ENCODE results near the gene VMA21.
A peak's percentile ranks its signal among the peaks of the same experiment; 100 is the strongest.

Gene VMA21, protein sequence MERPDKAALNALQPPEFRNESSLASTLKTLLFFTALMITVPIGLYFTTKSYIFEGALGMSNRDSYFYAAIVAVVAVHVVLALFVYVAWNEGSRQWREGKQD

GRCh38 chrX:151396825-151397740 lies at the start of gene VMA21:
Gene VMA21, plus strand, starts transcription at chrX:151397206. Its CDS starts 103 bp downstream, at chrX:151397309.
- peak; percentile 82 to 93 (median 89) for DNase-seq

DNA sequence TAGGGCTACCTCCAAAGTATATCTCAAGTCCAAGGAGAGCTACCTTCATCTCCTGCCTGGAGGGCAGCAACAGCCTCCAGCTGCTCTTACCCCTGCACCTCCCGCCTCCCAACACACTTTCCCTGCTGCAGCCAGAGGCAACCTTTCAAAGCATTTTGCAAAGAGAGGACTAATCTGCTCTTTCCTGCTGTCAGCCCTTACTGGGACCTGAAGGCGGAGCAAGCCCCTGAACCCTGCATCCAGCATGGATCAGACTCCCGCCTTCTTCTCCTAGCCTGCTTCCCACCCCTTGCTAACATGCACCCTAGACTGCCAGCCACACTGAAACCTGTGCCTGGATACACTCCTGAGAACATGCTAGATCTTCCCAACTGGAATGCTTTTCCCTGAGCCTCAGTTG lies 37.7 kb upstream of the VMA21 start:
- DNase-seq = no peak

DNA sequence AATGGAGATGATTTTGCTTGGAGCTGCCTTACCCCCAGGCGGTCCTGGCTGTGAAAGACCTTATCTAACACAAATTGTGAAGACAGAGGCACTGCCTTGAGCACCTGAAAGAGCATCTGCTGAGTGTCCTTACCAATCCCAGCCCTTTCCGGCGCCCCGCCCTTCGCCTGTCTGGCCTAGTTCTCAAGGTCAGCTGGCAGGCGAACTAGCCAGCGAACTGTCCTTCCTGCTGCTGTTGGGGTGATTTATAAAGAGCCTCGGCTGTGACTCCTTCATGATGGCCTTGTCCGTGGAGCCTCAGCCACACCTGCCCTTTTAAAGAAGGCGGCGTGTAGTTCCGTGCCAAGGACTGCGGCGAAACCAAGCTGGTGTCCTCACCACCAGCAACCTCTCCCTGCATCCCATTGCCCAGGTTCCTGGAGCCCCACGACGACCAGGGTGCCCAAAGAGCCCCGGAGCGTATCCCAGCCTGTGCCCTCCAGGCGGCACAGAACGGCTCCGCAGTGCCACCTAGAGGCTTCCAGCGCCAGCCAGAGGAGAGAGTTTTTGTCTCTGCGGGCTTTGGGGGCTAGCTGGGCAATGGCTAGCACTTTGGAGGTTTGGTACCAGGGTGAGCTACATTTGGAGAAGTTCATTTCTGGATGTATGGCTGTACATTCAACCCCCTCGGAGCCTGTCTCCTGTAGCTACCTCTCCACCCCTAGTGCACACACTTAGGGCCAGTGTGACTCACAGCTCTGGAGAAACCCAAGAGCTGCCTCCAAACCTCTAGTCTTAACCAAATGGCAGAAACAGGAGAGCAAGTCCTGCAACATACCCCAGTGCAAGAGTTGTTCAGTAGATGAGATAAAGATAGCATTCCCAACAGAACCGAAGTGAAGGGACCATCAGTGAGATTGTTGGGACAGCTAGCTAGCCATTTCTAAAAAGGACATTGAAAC lies 36.8 kb upstream of the VMA21 start:
- DNase-seq = peak; percentile 27 to 58 (median 41)

GRCh38 chrX:151363316-151363715 lies 33.7 kb upstream of the VMA21 start:
- DNase-seq = no peak

GRCh38 chrX:151365579-151365978 lies 31.4 kb upstream of the VMA21 start:
- DNase-seq = no peak

DNA sequence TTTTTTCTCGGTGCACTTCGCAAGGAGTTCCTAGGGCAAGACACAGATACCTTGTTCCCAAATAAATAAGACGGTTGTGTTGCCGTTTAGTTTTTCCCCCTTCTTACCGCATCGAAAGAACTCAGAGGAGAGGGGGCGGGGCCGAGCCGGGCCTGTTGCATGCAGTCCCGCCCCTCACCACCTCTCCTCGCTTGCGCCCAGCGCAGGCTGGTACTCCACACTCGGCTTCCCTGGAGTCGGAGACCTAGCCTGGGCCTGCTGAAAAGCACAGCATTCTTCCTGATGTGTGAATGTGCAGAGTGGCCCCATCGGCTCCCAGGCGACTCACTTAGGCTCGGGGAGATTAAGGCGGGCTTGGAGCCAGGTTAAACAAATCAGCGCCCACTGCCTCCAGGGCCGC lies 26.1 kb upstream of the VMA21 start:
- peak in 1 of 3 donors; percentile 2 for DNase-seq

DNA sequence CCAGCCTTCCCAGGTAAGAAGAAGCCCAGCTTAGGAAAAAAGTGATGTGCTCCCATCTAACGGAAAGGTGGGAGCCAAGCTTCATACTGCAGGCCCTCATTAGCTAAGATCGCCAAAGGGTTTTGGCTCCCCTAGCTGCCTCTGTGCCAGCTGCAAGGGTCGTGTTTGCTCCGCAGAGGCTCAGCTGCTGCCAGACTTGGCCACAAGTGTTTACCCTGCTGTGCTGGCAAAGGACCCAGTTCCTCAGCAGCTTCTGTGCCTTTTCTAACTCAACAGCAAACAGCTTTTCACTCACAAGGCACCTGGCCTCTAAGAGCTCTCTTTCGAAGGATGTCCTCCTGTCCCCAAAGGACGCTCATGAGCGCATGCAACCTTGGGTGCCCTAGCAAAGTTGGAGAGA lies 12.2 kb upstream of the VMA21 start:
- no peak for DNase-seq

GRCh38 chrX:151386838-151387459 lies 10.1 kb upstream of the VMA21 start:
- DNase-seq = no peak

- no peak for DNase-seq
Observed at GRCh38 chrX:151391722-151392121, 5.3 kb upstream of the VMA21 start.

DNA sequence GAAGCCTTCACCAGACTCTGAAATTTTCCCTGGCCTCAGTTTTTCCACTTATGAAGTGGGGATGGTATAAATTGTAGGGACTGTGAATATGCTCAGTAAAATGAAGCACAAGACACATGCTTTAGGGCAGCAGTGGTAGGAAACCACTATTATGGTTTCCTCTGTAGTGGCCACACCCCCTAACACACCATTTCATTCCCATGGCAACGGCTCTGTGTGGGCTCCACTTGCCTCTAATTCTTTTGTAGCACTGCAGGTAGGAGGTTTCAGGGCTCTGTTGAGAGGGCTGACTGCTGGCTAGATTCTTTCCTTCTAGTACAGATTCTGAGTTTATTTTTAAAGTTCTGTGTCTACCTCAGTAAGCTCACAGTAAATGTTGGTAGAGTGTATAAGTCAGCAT lies 3.5 kb upstream of the VMA21 start:
- no peak for DNase-seq

- peak; percentile 26 to 32 (median 29) for DNase-seq
Observed at GRCh38 chrX:151396042-151396824, 773 bp upstream of the VMA21 start.

GRCh38 chrX:151397741-151398070 lies 700 bp downstream of the VMA21 start:
- DNase-seq = peak in 2 of 3 donors; percentile 0 to 3

- peak in 1 of 3 donors; percentile 2 for DNase-seq
Observed at GRCh38 chrX:151398346-151398745, 1.3 kb downstream of the VMA21 start.

DNA sequence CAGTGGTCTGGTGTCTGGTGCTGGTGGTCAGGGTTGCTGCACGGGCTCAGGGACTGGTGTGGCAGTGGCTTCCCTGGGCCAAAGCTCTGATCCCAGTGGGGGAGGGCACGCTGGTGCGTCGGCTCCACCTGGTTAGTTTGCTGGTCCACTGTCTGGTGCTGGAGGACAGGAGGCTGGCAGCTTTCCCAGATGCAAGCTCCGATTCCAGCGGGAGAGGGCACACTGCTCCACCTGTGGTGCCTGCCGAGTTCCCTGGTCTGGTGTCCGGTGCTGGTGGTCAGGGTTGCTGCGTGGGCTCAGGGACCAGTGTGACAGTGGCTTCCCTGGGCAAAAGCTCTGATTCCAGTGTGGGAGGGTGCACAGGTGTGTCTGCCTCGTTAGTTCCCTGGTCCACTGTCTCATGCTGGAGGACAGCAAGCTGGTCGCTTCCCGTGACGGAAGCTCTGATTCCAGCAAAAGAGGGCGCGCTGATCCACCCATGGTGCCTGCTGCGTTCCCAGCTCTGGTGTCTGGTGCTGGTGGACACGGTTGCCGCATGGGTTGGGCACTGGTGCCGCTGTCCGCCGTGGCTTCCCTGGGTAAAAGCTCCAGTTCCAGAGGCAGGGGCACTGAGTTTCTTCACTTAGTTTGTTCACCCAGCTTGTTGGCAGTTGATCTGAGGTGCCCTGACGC lies 5.8 kb downstream of the VMA21 start:
- DNase-seq = no peak

DNA sequence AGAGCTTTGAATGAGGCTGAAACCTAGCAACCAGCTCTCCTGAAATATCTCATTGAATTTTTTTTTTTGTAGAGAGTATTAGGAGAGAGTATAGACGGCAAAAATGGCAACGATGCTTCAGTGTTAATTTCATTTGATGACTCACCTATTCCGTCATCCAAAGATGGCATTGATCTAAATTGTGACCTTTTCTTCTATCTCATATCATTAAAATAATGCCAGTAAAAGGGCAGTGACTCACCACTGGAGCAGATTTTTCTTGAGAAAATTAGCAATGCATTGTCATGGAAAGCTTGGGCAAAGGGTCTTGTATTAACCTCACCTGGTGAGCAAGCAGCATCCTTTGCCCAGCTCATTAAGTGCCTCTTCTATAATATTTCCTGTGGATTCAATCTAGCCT lies 19.6 kb downstream of the VMA21 start:
- no peak for DNase-seq

GRCh38 chrX:151419782-151420181 lies 22.8 kb downstream of the VMA21 start:
- DNase-seq = no peak

- DNase-seq = no peak
Observed at GRCh38 chrX:151424505-151424904, 27.5 kb downstream of the VMA21 start.

DNA sequence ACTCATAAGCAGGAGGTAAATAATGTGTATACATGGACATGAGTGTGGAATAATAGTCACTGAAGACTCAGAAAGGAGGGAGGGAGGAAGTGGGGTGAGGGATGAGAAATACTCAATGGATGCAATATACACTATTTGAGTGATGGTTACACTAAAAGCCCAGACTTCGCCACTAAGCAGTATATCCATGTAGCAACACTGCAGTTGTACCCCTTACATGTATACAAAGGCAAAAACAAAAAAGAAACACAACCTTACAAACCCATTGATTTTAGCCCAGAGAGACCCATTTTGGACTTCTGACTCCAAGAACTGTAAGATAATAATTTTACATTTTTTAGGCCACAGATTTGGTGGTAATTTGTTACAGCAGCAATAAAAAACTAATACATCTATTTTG lies 51.5 kb downstream of the VMA21 start:
- no peak for DNase-seq

DNA sequence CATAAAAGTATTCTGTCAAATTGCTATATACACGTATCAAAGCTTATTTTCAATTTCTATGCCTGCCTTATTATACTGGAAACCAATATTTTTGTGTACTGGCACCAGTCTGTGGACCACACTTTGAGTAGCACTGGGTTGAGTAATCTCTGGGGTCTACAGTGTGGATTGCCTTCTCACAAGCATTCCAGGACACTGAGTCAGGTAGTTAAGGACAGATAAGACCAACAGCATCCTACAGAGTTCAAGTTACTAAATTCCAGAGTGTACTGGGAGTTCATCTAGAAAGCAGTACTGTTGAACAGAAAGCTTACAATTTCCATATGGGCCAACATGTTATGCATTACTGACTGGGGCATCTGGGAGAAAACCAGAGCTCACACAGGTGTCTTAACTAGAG lies 61.8 kb downstream of the VMA21 start:
- DNase-seq = no peak

Measured in suppressor macrophage treated with lipopolysaccharide for 1 hour (primary cell).